Progenitor cell of endocrine pancreas (in vitro differentiated cells): ENCODE measurements around the gene OGG1. TPM values are rescaled to one million over a fixed set of nuclear protein-coding genes. Genes with fewer than 3 reads are reported as not detected.

ENCODE experiments used
- DNase-seq: peaks from one replicate; pipeline ENCODE4 v3.0.0; 2021; ENCODE audit warnings: low spot score; ENCODE audit not compliant: unreplicated experiment
- H3K27ac Mint-ChIP-seq: 2 replicates; pipeline ENCODE4 v1.8.0; 2021; ENCODE audit warnings: mild to moderate bottlenecking, moderate library complexity, mixed read lengths
- H3K27me3 Mint-ChIP-seq: 2 replicates; pipeline ENCODE4 v1.8.0; 2021; ENCODE audit warnings: mixed read lengths
- H3K36me3 Mint-ChIP-seq: 2 replicates; pipeline ENCODE4 v1.8.0; 2022; ENCODE audit warnings: mixed read lengths; ENCODE audit not compliant: insufficient read depth
- H3K4me1 Mint-ChIP-seq: 2 replicates; pipeline ENCODE4 v1.8.0; 2021; ENCODE audit warnings: low read depth, mixed read lengths
- H3K4me3 Mint-ChIP-seq: 2 replicates; pipeline ENCODE4 v1.8.0; 2021; ENCODE audit warnings: low read depth, mild to moderate bottlenecking, moderate library complexity, mixed read lengths
- H3K9me3 Mint-ChIP-seq: 2 replicates; pipeline ENCODE4 v1.8.0; 2021; ENCODE audit warnings: low read depth, mixed read lengths
- total RNA-seq: library from RNA; stranded (reverse); gene quantifications from 2 replicates; pipeline ENCODE4 v1.2.1, GENCODE V29; 2021
- TF ChIP-seq, protein P1 (sequence below): fragments of 200-600 bp; sonication (generic); IDR thresholded peaks from one replicate; pipeline ENCODE4 v1.5.0; 2021; ENCODE audit warnings: antibody characterized with exemption, mild to moderate bottlenecking; ENCODE audit not compliant: unreplicated experiment

The OGG1 gene
- total RNA-seq, 1 donor from 2014 or later: 47.7 TPM

DNA sequence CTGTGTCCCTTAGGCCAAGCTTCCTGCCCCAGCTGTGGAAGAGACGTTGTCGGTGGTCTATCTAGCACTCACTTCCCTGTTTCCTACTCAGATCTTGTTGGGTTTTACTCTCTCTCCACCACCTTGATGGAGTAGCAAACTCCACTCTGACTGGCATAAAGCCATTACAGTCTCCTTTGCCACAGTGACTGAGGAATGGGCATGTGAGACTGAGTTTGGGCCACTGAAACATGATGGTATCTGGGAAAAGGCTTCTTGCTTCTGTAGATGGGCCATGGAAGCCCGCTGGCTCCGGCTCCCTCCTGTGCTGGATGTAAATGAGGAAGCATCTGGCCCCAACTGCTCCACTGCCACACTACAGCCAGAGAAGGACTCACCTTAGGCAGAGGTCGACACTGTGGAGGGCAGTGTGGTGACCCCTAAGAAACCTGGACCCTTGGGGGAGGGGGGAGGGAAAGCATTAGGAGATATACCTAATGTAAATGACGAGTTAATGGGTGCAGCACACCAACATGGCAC, 29.4 kb downstream of the OGG1 start:
- Mint-ChIP-seq H3K27ac (no peak overlapping the region), H3K9me3 (no peaks in the 10 kb centered on the region), H3K27me3 (no peaks in the 10 kb centered on the region), H3K4me3 (no peak overlapping the region), H3K4me1 (no peaks in the 10 kb centered on the region), H3K36me3 (peaks cover 3% of the 10 kb centered on the region)
- TF ChIP-seq, protein P1, sequence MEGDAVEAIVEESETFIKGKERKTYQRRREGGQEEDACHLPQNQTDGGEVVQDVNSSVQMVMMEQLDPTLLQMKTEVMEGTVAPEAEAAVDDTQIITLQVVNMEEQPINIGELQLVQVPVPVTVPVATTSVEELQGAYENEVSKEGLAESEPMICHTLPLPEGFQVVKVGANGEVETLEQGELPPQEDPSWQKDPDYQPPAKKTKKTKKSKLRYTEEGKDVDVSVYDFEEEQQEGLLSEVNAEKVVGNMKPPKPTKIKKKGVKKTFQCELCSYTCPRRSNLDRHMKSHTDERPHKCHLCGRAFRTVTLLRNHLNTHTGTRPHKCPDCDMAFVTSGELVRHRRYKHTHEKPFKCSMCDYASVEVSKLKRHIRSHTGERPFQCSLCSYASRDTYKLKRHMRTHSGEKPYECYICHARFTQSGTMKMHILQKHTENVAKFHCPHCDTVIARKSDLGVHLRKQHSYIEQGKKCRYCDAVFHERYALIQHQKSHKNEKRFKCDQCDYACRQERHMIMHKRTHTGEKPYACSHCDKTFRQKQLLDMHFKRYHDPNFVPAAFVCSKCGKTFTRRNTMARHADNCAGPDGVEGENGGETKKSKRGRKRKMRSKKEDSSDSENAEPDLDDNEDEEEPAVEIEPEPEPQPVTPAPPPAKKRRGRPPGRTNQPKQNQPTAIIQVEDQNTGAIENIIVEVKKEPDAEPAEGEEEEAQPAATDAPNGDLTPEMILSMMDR: no peak
- DNase-seq: no peak

DNA sequence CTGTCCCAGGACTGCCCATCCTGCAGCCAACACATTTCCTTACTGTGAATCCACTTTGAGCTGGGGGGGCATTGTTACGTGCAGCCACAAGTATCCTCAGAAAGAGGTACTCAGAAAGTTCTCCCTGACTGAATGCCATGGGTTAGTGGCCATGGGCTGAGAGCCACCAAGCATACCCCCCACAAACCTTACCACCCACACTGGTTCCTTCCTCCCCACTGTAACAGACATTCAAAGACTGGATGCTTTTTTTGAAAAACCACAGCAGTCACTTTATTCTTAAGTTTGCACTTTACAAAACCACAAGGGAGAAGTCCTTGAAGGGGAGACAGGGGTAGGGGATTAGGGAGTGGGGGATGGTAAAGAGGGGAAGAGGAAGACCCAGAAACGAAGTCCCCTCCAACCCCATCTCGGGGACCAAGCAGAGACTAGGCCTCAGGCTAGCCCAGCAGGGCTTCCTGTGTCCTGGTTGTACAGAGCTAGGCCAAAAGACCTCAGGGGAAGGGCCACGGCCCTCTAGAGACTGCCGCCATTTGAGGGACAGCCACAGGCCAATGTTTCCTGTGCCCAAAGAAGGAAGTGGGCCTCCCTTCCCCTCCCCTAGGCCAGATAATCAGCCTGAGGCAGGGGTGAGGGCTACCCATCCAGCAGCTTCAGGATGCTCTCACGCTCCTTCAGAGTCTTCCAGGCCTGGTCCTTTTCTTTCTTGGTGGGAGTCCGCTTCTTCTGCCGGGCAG, 30.1 kb downstream of the OGG1 start:
- TF ChIP-seq, protein P1: no peak
- no peak for DNase-seq
- Mint-ChIP-seq H3K27me3 (no peaks in the 10 kb centered on the region), H3K4me1 (no peaks in the 10 kb centered on the region), H3K27ac (no peak overlapping the region), H3K9me3 (no peaks in the 10 kb centered on the region), H3K36me3 (peaks cover 5% of the 10 kb centered on the region), H3K4me3 (no peak overlapping the region)

DNA sequence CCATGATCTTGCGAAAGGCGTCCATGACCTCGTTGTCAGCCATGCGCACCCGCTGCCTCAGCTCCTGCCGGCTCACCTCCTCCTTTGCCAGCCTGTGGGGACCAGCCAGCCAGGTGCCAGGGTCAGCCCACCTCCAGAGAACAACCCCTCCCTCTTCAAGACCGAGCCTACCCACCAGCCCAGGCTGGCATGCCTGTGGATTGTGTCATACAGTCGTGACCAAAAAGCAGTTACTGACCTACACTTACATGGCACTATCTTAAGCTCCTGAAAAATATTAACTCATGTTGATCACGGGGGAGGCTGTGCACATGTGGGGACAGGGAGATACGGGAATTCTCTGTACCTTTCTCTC, 30.7 kb downstream of the OGG1 start:
- no peaks in the 10 kb centered on the region for H3K4me1 Mint-ChIP-seq
- peaks cover 7% of the 10 kb centered on the region for H3K36me3 Mint-ChIP-seq
- H3K4me3 Mint-ChIP-seq: no peak overlapping the region
- TF ChIP-seq, protein P1: no peak
- H3K27ac Mint-ChIP-seq: no peak overlapping the region
- no peaks in the 10 kb centered on the region for H3K9me3 Mint-ChIP-seq
- no peaks in the 10 kb centered on the region for H3K27me3 Mint-ChIP-seq
- no peak for DNase-seq

DNA sequence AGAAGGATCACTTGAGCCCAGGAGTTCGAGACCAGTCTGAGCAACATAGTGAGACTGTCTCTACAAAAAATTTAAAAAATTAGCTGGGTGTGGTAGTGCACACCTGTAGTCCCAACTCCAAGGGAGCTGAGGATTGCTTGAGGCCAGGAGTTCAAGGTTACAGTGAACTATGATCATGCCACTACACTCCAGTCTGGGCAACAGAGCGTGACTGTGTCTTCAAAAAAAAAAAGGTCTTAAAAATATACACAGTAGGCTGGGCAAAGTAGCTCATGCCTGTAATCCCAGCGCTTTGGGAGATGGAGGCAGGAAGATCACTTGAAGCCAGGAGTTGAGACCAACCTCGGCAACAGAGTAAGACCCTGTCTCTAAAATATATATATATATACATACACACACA, 31.2 kb downstream of the OGG1 start:
- TF ChIP-seq, protein P1: no peak
- Mint-ChIP-seq H3K9me3 (no peaks in the 10 kb centered on the region), H3K27ac (no peak overlapping the region), H3K36me3 (peaks cover 10% of the 10 kb centered on the region), H3K27me3 (no peaks in the 10 kb centered on the region), H3K4me1 (no peaks in the 10 kb centered on the region), H3K4me3 (no peak overlapping the region)
- no peak for DNase-seq

DNA sequence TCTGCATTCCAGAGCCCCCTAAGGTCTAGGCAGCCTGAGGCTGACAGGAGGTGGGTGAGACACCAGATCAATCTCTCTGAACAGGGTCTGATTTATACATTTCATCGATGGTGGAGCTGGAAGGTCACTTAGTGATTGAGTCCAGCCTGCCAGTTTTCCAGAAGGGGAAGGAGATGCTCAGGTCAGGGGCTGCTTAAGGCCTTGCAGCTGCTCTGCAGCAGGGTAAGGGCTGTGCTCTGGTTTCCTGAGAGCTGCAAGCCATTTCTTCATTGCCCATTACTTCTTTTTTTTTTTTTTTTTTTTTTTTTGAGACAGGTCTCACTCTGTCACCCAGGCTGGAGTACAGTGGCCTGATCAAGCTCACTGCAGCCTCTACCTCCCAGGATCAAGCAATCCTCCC, 31.8 kb downstream of the OGG1 start:
- Mint-ChIP-seq H3K4me1 (no peaks in the 10 kb centered on the region), H3K27ac (no peak overlapping the region), H3K4me3 (no peak overlapping the region), H3K27me3 (no peaks in the 10 kb centered on the region), H3K36me3 (peaks cover 13% of the 10 kb centered on the region), H3K9me3 (no peaks in the 10 kb centered on the region)
- TF ChIP-seq, protein P1: no peak
- DNase-seq: no peak
